HepG2 (cell line): ENCODE results near the gene TEAD4.

Source experiments
- EP300 ChIP-seq, 3 experiments: sonication (generic) in 1 of 3; formaldehyde crosslinking in 1 of 3; IDR thresholded peaks; 2 replicates each; pipeline versions ENCODE4 v1.5.1 to v1.6.1; 2011 to 2020; ENCODE audit warnings: low read depth in 2 of 3, low read length in 2 of 3, borderline replicate concordance in 1 of 3, improper control_type of control experiment in 1 of 3, mild to moderate bottlenecking in 1 of 3, missing genetic modification reagents in 1 of 3, moderate library complexity in 1 of 3
- ESRRA ChIP-seq: sonication (generic); formaldehyde crosslinking; IDR thresholded peaks from 2 replicates; pipeline ENCODE4 v1.5.1; 2020; ENCODE audit warnings: mild to moderate bottlenecking, low read depth, missing genetic modification reagents
- FOSL1 ChIP-seq: sonication (generic); formaldehyde crosslinking; IDR thresholded peaks from 2 replicates; pipeline ENCODE4 v1.9.0; 2021; ENCODE audit warnings: missing genetic modification reagents, borderline replicate concordance
- KLF16 ChIP-seq, 2 experiments: sonication (generic) in 1 of 2; formaldehyde crosslinking in 1 of 2; IDR thresholded peaks; 2 replicates each; pipeline versions ENCODE4 v1.6.1 to v1.8.0; 2016 to 2023; ENCODE audit warnings: missing genetic modification reagents in 2 of 2, missing compliant biosample characterization in 1 of 2
- SRF ChIP-seq: IDR thresholded peaks from 2 replicates; pipeline ENCODE4 v1.6.1; 2011; ENCODE audit warnings: mild to moderate bottlenecking, low read depth, low read length, moderate library complexity
- ZC3H4 ChIP-seq: sonication (generic); formaldehyde crosslinking; IDR thresholded peaks from 2 replicates; pipeline ENCODE4 v1.4.0; 2020; ENCODE audit warnings: missing genetic modification reagents, borderline replicate concordance
- ZSCAN22 ChIP-seq: sonication (generic); formaldehyde crosslinking; IDR thresholded peaks from 2 replicates; pipeline ENCODE4 v1.4.0; 2020; ENCODE audit warnings: mild to moderate bottlenecking, missing genetic modification reagents
- TF ChIP-seq, protein P1 (sequence below): sonication (generic); formaldehyde crosslinking; IDR thresholded peaks from 2 replicates; pipeline ENCODE4 v1.4.0; 2020; ENCODE audit warnings: mild to moderate bottlenecking, missing genetic modification reagents
- TF ChIP-seq, protein P2 (sequence below): sonication (generic); formaldehyde crosslinking; IDR thresholded peaks from 2 replicates; pipeline ENCODE4 v1.4.0; 2020; ENCODE audit warnings: missing genetic modification reagents

DNA sequence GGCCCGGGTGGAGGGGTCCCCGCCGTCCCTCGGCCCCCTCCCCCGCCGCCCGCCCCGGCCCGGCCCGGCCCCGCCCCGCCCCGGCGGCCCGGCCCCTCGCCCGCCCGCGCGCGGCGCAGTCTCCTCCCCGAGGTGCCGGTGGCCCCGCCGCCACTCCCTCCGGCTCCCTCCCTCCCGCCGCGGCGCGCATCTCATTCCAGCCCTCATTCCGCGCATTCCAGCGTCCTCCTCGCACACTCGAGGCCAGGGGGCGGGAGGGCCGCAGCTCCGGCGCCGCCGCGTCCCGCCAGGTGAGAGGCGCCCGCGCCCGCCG is at the start of gene TEAD4:
- TF ChIP-seq, protein P1, sequence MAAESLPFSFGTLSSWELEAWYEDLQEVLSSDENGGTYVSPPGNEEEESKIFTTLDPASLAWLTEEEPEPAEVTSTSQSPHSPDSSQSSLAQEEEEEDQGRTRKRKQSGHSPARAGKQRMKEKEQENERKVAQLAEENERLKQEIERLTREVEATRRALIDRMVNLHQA (CRISPR knock-in tag), result no peak
- TF ChIP-seq, protein P2, sequence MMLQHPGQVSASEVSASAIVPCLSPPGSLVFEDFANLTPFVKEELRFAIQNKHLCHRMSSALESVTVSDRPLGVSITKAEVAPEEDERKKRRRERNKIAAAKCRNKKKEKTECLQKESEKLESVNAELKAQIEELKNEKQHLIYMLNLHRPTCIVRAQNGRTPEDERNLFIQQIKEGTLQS, result peak; percentile 51
- TF ChIP-seq ZSCAN22 (CRISPR knock-in tag) (no peak), ESRRA (CRISPR knock-in tag) (peak; percentile 10; the same call in 1 of the 2 replicates), SRF (no peak), EP300 (IDR thresholded peaks at IDR 0.05; ENCODE audit: low read depth in 2 of 2, low read length in 2 of 2) (peak in 1 of 2 experiments; percentile 37; a peak in 1 of 4 replicates), EP300 (CRISPR knock-in tag; IDR thresholded peaks at IDR 0.05; ENCODE audit: borderline replicate concordance) (no peak), ZC3H4 (CRISPR knock-in tag) (no peak), KLF16 (CRISPR knock-in tag; IDR thresholded peaks at IDR 0.05) (no peak), FOSL1 (CRISPR knock-in tag) (no peak)
